ENCODE data around the gene FAM72B.
"Not testable (repeated sequence)": the region's sequence is repeated elsewhere in the genome, so short reads cannot be mapped to it uniquely, and the experiment has no call there.

The FAM72B gene

DNA sequence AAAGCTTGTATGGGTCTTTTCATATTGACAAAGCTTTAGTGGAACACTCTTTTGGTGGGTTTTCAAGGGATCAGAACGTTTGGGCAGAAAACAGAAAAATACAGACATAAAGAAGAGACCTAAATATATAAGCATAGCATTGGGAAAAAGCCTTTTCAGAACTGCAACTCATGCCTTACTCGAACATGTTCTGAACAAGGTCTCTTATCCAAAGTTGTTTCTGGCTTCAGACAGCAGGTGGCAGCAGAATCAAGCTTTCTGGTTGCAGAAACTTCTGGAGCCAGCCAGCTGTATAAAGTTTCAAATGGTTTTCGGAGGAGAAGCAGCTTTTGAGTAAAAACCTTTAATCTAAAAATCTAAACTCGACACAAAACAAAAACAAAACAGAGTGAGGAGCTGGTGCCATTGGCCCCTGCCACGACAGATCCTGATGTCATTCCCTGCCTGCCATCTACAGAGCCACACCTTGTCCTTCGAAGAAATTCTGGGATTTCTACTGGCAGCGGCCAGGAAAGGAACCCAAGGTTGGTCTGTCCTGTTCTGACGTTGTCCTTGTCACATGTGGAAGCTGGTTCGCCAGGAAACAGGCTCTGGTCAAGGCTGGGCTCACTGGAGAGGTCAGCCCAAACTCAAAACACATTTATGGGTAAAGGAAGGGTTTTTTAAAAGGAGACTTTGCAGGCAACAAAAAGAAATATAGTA, 35.5 kb downstream of the FAM72B start:
- DNase-seq = not testable (repeated sequence)

DNA sequence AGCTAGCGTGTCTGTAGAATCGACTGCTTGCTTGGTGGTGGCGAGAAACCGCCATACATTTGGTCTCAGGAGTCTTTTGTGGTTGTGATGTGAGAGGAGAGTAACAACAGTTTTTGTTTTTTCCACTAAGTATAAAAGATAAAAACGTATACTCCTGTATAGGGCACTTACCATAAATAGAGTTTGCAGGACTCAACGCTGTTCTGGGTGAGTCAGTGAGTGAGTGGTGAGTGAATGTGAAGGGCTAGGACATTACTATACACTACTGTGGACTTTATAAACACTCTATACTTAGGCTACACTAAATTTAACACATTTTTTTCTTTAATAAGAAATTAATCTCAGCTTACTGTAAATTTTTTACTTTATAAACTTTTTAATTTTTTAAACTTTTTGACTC, 43.7 kb downstream of the FAM72B start:
- not testable (repeated sequence) for DNase-seq

DNA sequence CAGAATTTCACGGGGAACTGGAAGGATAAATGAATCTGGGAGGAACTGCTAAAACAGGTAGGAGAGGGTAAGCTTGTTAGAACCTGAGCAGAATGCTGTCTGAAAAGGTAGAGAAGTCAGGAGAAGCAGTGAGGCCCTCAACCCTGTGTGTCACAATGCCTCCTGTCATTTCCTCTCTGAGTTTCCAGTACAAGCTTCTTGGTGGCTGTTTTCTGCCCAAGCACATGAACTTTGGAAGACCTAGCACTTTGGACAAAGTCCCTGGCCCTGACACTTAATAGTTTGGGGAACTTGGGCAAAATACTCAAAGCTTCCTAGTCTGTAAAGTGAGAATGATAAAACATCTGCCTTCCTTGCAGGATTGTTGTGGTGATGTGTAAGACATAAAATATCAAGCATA, 52.6 kb downstream of the FAM72B start:
- not testable (repeated sequence) for DNase-seq

DNA sequence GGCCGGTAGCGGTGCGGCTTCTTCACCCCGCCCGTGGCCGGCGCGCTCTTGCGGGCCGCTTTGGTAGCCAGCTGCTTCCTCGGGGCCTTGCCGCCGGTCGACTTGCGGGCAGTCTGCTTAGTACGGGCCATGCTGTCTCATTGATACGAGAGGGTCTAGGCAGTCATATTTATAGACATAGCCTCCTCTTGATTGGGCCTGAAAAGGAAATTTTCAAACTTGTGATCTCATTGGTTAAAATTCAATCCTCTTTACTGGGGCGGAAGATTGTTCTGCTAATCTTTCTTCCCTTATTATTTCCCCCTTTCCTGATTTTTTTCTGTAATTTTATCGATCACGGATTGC, 65.7 kb downstream of the FAM72B start:
- DNase-seq = not testable (repeated sequence)

Measured in NCI-H2029 treated with DMSO at 0.1 percent for 48 hours (cell line).